DOHH2 (cell line): ENCODE results near the gene MMRN2.
"Not testable (repeated sequence)": the region's sequence is repeated elsewhere in the genome, so short reads cannot be mapped to it uniquely, and the experiment has no call there.

Experiments used
- EZH2phosphoT487 ChIP-seq: fragments of 200-600 bp; sonication (generic); IDR thresholded peaks from 2 replicates; pipeline ENCODE4 v1.6.1; 2017; ENCODE audit warnings: borderline replicate concordance, mild to moderate bottlenecking, antibody characterized with exemption, low read length, moderate library complexity, mixed read lengths
- TF ChIP-seq, protein P1 (sequence below): fragments of 200-600 bp; sonication (generic); IDR thresholded peaks from one replicate; pipeline ENCODE4 v1.5.1; 2014; ENCODE audit warnings: antibody characterized with exemption, mild to moderate bottlenecking, low read depth, low read length; ENCODE audit not compliant: poor library complexity, severe bottlenecking

- TF ChIP-seq, protein P1, sequence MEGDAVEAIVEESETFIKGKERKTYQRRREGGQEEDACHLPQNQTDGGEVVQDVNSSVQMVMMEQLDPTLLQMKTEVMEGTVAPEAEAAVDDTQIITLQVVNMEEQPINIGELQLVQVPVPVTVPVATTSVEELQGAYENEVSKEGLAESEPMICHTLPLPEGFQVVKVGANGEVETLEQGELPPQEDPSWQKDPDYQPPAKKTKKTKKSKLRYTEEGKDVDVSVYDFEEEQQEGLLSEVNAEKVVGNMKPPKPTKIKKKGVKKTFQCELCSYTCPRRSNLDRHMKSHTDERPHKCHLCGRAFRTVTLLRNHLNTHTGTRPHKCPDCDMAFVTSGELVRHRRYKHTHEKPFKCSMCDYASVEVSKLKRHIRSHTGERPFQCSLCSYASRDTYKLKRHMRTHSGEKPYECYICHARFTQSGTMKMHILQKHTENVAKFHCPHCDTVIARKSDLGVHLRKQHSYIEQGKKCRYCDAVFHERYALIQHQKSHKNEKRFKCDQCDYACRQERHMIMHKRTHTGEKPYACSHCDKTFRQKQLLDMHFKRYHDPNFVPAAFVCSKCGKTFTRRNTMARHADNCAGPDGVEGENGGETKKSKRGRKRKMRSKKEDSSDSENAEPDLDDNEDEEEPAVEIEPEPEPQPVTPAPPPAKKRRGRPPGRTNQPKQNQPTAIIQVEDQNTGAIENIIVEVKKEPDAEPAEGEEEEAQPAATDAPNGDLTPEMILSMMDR: not testable (repeated sequence)
- TF ChIP-seq EZH2phosphoT487: not testable (repeated sequence)
Measured at GRCh38 chr10:86947806-86948205, 9.6 kb downstream of the MMRN2 start.
